Stimulated activated CD4-positive, alpha-beta T cell treated with anti-CD3 and anti-CD28 coated beads, Interleukin-4, amount 100 ng/mL, for 4 hours (primary cell): ENCODE measurements around the gene SAMD1.
A peak's percentile ranks its signal among the peaks of the same experiment; 100 is the strongest.

ENCODE experiments used
- DNase-seq, 2 experiments: peaks; one replicate each; pipeline ENCODE4 v3.0.0-alpha.2; 2020

Gene SAMD1

GRCh38 chr19:14088634-14089411 is 1.7 kb downstream of the SAMD1 start:
- DNase-seq: no peak

DNA sequence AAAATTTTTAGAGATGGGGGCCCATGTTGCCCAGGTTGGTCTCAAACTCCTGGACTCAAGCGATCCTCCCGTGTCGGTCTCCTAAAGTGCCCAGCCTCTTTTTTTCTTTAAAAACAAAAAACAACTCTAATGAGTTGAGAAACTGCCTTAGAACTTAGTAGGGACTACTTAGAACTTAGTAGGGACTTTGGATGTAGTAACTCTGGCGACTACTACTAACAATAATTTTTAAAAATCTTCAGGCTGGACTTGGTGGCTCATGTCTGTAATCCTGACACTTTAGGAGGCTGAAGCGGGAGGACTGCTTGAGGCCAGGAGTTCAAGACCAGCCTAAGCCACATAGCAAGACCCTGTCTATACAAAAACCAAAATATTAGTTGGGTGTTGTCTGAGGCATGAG is 4.5 kb downstream of the SAMD1 start:
- DNase-seq: no peak

- no peak for DNase-seq
These were observed 5.1 kb downstream of the SAMD1 start, which contains the start of gene C19orf67 for GRCh38 chr19:14085309-14085995. TSS of gene C19orf67 (minus strand) at chr19:14085783. CDS start at chr19:14085627, 156 bp downstream.

GRCh38 chr19:14082675-14082960 is 7.9 kb downstream of the SAMD1 start:
- no peak for DNase-seq

GRCh38 chr19:14081797-14082674 is 8.5 kb downstream of the SAMD1 start:
- DNase-seq: peak; percentile 22 to 31

DNA sequence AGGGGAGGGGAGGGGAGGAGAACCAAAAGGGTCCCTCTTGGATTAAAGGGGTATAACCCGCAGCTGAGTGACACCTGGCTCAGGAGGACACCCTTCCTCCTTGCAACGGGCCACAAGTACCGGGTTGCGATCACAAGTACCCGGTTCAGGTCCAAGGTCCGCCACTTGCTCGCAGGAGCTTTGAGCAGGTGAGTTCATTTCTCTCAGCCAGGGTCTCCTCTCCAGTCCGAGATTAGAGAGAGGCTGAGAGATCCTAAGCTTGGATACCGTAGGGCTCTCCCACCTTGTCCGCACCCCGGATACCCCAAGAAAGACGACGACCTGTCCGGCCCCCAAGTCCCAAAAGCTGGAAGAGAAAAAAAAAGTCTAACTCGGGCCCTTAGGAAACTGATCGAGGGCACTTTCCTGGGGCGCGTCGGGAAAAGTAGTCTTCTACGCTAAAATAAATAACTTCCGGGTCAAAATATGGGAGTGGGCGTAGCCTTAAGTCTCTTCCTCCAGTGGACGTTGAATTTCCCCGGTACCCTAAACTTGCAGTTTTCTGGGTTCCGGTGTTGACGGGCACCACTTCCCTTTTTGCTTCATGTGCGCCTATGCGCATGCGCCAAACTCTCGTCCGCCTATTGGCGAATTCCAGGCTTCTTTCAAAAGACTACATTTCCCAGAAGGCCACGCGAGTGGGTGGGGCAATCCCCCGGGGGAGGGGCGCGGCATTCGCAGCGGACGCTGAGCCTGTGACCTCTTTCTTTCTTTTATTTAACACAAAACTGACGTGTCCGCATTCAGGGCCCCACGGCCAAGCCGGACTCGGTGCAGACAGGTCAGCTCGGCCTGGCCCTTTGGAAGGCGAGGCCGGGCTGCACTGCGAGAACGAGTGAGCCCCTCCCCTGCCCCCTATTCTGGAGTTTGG is 9.4 kb downstream of the SAMD1 start:
- DNase-seq: peak; percentile 98 to 99

DNA sequence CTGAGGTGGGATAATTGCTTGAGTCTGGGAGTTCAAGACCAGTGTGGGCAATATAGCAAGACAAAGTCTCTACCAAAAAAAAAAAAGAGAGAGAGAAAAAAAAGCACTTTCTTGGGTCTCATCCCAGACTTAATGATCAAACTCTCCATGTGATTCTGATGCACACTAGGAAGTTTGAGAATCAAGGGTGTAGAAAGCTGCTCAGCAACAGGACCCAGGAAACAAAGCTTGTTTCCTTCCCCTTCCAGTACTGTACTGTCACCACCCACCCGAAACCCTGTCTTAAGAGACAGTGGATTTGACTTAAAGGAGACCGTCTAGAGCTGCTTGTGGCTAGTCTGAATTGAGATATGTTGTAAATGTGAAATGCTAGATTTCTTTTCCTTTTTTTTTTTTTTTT is 12.1 kb downstream of the SAMD1 start:
- no peak for DNase-seq

GRCh38 chr19:14073925-14074838 is 16.4 kb downstream of the SAMD1 start:
- no peak for DNase-seq

GRCh38 chr19:14073261-14073924 is 17.2 kb downstream of the SAMD1 start:
- DNase-seq: peak; percentile 65 to 79

DNA sequence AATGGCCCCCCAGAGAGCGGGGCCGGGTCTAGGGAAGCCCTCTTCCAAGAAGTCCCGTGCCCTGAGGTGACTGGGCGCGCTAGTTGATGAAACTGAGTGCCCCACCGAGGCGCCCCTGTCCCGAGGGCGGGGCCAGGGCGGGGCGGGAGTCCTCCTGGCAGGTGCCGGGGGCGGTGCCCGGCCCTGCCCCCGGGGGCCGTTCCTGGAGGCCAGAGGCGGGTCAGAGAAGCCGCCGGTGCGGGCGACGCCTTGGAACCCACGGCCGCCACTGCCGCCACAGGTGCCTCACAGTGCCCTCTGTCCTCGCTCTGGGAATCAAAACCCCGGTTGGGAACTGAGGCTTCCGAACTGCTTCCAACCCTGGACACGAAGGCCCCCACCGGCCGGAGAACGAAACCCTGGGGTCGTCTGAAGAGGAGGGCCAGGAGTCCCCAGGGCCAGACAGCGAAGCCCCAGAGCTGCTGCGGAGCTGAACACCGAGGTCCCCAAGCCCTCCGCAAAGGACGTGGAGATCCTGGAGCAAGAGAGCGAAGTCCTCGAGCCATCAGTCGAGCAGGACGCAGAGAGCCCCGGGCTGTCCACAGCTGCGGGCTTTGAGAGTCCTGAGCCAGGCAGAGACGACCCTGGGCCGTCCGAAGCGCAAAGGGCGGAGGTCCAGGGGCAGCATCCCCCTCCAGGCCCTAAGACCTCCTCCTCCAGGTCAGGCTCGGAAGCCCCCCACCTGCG is 17.9 kb downstream of the SAMD1 start, which contains the start of gene MISP3:
Gene MISP3 (plus strand): TSS at position 252 of the 726 bp plus-strand sequence. CDS start 524 bp downstream, outside the sequence.
- DNase-seq: peak in 1 of 2 experiments; percentile 38

- no peak for DNase-seq
These were observed 20.1 kb downstream of the SAMD1 start for GRCh38 chr19:14070268-14071050.

DNA sequence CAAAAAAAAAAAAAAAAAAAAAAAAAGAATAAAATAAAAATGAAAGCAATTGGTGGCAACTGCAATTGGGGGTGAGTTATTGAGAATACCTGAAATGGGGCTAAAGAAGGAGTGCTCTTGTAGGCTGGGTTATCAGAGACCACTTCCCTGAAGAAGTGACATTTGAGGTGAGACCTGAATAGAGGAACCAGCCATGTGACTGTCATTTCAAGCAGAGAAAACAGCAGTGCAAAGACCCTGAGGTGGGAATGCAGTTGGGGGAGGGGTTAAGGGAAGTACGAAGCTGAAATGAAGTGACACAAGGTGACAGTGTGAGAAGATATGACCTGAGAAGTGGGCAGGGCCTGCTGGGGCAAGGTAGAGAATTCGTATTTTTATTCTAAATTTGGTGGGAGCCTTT is 24.4 kb downstream of the SAMD1 start:
- no peak for DNase-seq

GRCh38 chr19:14063105-14063504 is 27.4 kb downstream of the SAMD1 start:
- DNase-seq: no peak

GRCh38 chr19:14062558-14062855 is 28.0 kb downstream of the SAMD1 start:
- DNase-seq: no peak

DNA sequence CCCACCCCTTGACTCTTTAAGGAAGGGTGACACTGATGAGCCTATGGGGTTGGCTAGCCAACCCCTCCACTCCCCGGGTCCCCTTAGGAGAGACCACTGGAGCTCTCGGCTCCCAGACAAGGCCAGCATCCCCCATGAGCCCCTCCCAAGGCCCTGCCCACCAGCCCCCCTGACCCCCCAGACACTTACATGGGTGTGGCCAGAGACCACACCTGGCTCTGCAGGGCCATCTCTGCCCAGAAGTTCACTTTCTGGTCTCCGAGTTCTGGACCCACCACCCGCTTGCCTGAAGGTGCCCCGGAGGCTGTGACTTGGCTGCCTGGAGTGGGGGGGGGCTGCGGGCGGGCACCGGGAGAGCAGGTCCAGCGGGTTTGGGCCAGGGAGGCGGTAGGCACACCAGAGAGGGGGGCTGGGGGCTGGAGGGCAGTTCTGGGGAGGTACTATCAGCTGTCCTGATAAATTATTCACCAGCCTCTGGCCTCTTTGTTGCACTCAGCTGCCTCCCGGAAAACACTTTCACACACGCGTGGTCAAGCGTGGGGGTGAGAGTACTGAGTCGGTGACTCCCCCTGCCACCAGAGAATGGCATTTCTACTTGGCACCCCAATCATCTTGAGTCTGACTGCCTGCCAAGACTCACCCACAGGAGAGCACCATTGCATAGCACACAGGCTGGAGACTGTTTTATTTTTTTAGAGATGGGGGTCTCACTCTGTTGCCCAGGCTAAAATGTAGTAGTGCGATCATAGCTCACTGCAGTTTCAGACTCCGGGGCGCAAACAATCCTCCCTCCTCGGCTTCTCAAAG is 28.6 kb downstream of the SAMD1 start, which contains the start of gene PALM3:
Gene PALM3 (minus strand): TSS at position 326 of the 807 bp plus-strand sequence. CDS start 96 bp downstream, at position 230.
- no peak for DNase-seq

- no peak for DNase-seq
These were observed 29.3 kb downstream of the SAMD1 start for GRCh38 chr19:14061081-14061749.

DNA sequence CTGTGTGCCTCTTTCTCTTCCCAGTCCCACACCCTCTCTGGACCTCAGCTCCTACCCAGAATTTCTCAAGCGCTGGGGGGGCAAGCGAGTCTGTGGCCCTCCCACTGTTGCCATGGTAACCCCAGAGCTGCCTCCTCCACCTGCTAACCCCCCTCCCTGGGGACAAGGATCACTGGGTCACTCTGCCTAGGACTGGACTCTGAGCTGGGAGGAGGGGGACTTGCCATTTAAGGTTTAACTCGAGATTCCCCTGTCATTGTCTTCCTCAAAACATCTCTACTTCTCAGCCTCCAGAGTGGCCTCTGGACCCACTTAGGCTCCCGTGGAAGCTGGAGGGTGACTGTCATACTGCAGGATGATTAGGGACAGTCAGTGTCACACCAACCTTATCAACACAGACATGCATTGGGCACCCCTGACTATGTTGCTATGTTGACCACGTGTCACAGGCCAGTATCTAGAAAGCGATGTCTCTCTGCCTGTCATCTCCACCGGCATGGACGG is 30.8 kb downstream of the SAMD1 start:
- DNase-seq: no peak
